ENCODE measurements around the gene PP2D1. TPM values are rescaled to one million over a fixed set of nuclear protein-coding genes. Genes with fewer than 3 reads are reported as not detected.

The PP2D1 gene
- total RNA-seq, 1 experiment from 2014 or later = not detected

DNA sequence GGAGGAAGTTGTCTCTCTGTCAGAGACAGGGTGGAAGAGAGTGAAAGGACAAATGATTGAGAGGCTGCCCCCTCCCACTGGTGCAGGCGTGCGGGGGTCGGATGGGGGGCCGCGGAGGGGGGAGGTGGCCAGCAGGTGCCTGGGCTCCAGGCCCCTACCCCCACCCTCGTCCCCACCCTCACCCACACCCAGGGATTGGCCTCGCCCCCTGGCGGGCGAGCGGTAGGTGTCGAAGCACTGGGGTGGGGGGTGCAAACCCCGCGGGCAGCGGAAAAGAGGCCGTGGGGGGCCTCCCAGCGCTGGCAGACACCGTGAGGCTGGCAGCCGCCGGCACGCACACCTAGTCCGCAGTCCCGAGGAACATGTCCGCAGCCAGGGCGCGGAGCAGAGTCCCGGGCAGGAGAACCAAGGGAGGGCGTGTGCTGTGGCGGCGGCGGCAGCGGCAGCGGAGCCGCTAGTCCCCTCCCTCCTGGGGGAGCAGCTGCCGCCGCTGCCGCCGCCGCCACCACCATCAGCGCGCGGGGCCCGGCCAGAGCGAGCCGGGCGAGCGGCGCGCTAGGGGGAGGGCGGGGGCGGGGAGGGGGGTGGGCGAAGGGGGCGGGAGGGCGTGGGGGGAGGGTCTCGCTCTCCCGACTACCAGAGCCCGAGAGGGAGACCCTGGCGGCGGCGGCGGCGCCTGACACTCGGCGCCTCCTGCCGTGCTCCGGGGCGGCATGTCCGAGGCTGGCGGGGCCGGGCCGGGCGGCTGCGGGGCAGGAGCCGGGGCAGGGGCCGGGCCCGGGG lies 27.9 kb upstream of the PP2D1 start, which contains the start of gene KAT2B:
Gene KAT2B, plus strand, starts transcription at position 682 of the 783 bp plus-strand sequence. Its CDS starts 32 bp downstream, at position 714.
- H3K4me3 ChIP-seq (ENCODE audit: low read depth, low read length, poor library complexity, severe bottlenecking) = peak within 1 kb of the TSS; percentile 76
- DNase-seq (ENCODE audit: low spot score) = peak; percentile 78

DNA sequence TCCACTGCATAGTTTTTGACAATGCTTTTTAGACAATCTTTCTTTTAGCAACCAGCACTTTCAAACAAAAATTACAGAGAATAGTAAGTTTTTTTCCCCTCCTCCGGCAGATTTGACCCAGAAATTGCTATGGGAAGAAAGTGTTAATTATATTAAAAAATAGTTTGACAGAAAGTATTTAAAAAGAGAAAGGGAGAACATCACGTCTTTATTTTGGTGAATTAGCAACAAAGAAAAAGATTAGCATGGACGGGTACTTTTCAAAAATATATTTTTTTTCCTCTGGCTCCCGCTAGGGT lies 27.4 kb upstream of the PP2D1 start:
- peak overlapping the region; percentile 76 for H3K4me3 ChIP-seq (ENCODE audit: low read depth, low read length, poor library complexity, severe bottlenecking)
- POLR2A ChIA-PET (ENCODE audit: low non-redundant PET) = no interaction called here
- no TSS peak for BruUV-seq (replicated peaks)
- H3K36me3 ChIP-seq (ENCODE audit: insufficient read depth, low read length, poor library complexity, severe bottlenecking) = no peaks in the 10 kb centered on the region
- TF ChIP-seq, protein P1, sequence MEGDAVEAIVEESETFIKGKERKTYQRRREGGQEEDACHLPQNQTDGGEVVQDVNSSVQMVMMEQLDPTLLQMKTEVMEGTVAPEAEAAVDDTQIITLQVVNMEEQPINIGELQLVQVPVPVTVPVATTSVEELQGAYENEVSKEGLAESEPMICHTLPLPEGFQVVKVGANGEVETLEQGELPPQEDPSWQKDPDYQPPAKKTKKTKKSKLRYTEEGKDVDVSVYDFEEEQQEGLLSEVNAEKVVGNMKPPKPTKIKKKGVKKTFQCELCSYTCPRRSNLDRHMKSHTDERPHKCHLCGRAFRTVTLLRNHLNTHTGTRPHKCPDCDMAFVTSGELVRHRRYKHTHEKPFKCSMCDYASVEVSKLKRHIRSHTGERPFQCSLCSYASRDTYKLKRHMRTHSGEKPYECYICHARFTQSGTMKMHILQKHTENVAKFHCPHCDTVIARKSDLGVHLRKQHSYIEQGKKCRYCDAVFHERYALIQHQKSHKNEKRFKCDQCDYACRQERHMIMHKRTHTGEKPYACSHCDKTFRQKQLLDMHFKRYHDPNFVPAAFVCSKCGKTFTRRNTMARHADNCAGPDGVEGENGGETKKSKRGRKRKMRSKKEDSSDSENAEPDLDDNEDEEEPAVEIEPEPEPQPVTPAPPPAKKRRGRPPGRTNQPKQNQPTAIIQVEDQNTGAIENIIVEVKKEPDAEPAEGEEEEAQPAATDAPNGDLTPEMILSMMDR (conservative IDR thresholded peaks at IDR 0.05; ENCODE audit: low read depth, low read length) = no peak
- TF ChIP-seq EZH2 (IDR thresholded peaks at IDR 0.05; ENCODE audit: borderline replicate concordance, low read depth, low read length, poor library complexity, severe bottlenecking) = no peak
- CTCF ChIA-PET = no interaction called here
- H3K9me3 ChIP-seq (ENCODE audit: low read depth, low read length, poor library complexity, severe bottlenecking) = no peaks in the 10 kb centered on the region
- intact Hi-C loops (cut with micrococcal nuclease; ENCODE audit: unreplicated experiment) = loop anchor here (5.0 kb wide), 1 partner anchor 152 kb away; no protein-coding TSS in a partner anchor
- no peak for DNase-seq (ENCODE audit: low spot score)
- H3K4me1 ChIP-seq (ENCODE audit: insufficient read depth, low read length, poor library complexity, severe bottlenecking) = peaks cover 7% of the 10 kb centered on the region
- H3K27me3 ChIP-seq (replicated peaks; ENCODE audit: insufficient read depth, low read depth, low read length, poor library complexity) = no peaks in the 10 kb centered on the region
- peak overlapping the region; percentile 70 for H3K27ac ChIP-seq (ENCODE audit: low read depth, low read length, poor library complexity, severe bottlenecking)

More for the DNA sequence above, 27.9 kb upstream of the PP2D1 start, which contains the start of gene KAT2B:
- ChIA-PET CTCF (interaction anchor here (0.7 kb wide), 1 partner anchor 34 kb away, joined by 4 read pairs; no protein-coding TSS in a partner anchor), POLR2A (ENCODE audit: low non-redundant PET) (no interaction called here)
- H3K4me1 ChIP-seq (ENCODE audit: insufficient read depth, low read length, poor library complexity, severe bottlenecking) = peaks cover 7% of the 10 kb centered on the region
- BruUV-seq (replicated peaks) = no TSS peak
- H3K27me3 ChIP-seq (replicated peaks; ENCODE audit: insufficient read depth, low read depth, low read length, poor library complexity) = no peaks in the 10 kb centered on the region
- peak within 1 kb of the TSS; percentile 70 for H3K27ac ChIP-seq (ENCODE audit: low read depth, low read length, poor library complexity, severe bottlenecking)
- H3K9me3 ChIP-seq (ENCODE audit: low read depth, low read length, poor library complexity, severe bottlenecking) = no peaks in the 10 kb centered on the region
- no peaks in the 10 kb centered on the region for H3K36me3 ChIP-seq (ENCODE audit: insufficient read depth, low read length, poor library complexity, severe bottlenecking)
- TF ChIP-seq, protein P1 (conservative IDR thresholded peaks at IDR 0.05; ENCODE audit: low read depth, low read length) = peak; percentile 72
- TF ChIP-seq EZH2 (IDR thresholded peaks at IDR 0.05; ENCODE audit: borderline replicate concordance, low read depth, low read length, poor library complexity, severe bottlenecking) = no peak
- intact Hi-C loops (cut with micrococcal nuclease; ENCODE audit: unreplicated experiment) = loop anchor here (5.0 kb wide), 2 partner anchors 93 to 153 kb away; partner anchors contain the start of gene RAB5A

DNA sequence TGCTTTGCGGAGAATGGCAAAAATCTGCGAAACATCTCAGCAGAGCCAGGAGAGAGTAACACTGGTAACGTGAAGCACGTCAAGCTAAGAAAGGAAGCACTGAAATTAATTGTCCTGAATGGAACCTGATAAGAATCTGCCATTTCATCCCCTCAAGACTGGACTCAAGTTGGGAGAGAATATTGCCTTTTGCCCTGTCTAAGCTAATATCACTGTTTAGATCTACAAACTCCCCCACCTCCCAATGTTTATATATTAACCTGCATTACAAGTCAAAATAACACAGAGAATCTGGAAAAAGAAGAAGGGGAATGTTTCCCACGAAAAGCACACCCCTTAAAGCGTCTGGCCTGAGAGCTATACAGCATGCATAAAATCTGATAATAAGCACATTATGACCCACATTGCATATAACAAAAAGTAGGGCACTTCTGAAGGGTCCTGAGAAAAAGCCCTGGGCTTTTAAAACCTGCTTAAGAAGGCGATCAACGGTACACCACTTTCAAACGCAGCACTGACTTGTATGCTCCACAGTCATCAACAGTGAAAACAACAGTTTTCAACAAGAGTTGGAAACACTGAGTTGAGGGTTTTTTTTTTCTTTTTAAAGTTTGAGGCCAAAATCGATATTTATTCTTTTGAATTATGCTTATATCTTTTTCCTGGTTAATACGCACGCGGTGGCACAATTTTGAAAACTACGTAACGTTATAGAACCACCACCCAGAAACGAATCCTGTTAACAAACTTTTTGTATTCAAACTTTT lies 26.8 kb upstream of the PP2D1 start:
- Histone ChIP-seq H3K4me3 (ENCODE audit: low read depth, low read length, poor library complexity, severe bottlenecking) (peak overlapping the region; percentile 76), H3K27ac (ENCODE audit: low read depth, low read length, poor library complexity, severe bottlenecking) (no peak overlapping the region), H3K9me3 (ENCODE audit: low read depth, low read length, poor library complexity, severe bottlenecking) (no peaks in the 10 kb centered on the region), H3K4me1 (ENCODE audit: insufficient read depth, low read length, poor library complexity, severe bottlenecking) (peaks cover 7% of the 10 kb centered on the region), H3K27me3 (replicated peaks; ENCODE audit: insufficient read depth, low read depth, low read length, poor library complexity) (no peaks in the 10 kb centered on the region), H3K36me3 (ENCODE audit: insufficient read depth, low read length, poor library complexity, severe bottlenecking) (no peaks in the 10 kb centered on the region)
- ChIA-PET POLR2A (ENCODE audit: low non-redundant PET) (no interaction called here), CTCF (no interaction called here)
- DNase-seq (ENCODE audit: low spot score) = no peak
- TF ChIP-seq, protein P1 (conservative IDR thresholded peaks at IDR 0.05; ENCODE audit: low read depth, low read length) = no peak
- TF ChIP-seq EZH2 (IDR thresholded peaks at IDR 0.05; ENCODE audit: borderline replicate concordance, low read depth, low read length, poor library complexity, severe bottlenecking) = no peak
- no TSS peak for BruUV-seq (replicated peaks)
- intact Hi-C loops (cut with micrococcal nuclease; ENCODE audit: unreplicated experiment) = loop anchor here (5.0 kb wide), 1 partner anchor 152 kb away; no protein-coding TSS in a partner anchor

Measured in A673 (cell line).